Activated CD8-positive, alpha-beta memory T cell treated with anti-CD3 and anti-CD28 coated beads, Interleukin-2, amount 50 U/mL, for 1 hour (primary cell): ENCODE measurements around the gene AGAP2.
"Not testable (repeated sequence)": the region's sequence is repeated elsewhere in the genome, so short reads cannot be mapped to it uniquely, and the experiment has no call there.

Experiments used
- DNase-seq: peaks from one replicate; pipeline ENCODE4 v3.0.0-alpha.2; 2020; ENCODE audit errors: extremely low read depth

AGAP2 gene

GRCh38 chr12:57738661-57739237 is at the start of gene AGAP2:
AGAP2 (minus strand) TSS chr12:57738742; CDS start chr12:57738246, 496 bp downstream.
- no peak for DNase-seq

GRCh38 chr12:57783861-57784260 is 45.3 kb upstream of the AGAP2 start:
- DNase-seq = no peak

GRCh38 chr12:57783466-57783801 is 44.9 kb upstream of the AGAP2 start:
- DNase-seq = no peak

- peak; percentile 96 for DNase-seq
Observed at GRCh38 chr12:57782608-57783465, 44.3 kb upstream of the AGAP2 start, which contains the start of gene TSFM. TSFM (plus strand) TSS chr12:57782787; CDS start chr12:57782802, 15 bp downstream.

GRCh38 chr12:57782243-57782607 is 43.7 kb upstream of the AGAP2 start:
- no peak for DNase-seq

- DNase-seq = no peak
Observed at GRCh38 chr12:57781801-57782200, 43.3 kb upstream of the AGAP2 start.

- DNase-seq = no peak
Observed at GRCh38 chr12:57781244-57781643, 42.7 kb upstream of the AGAP2 start.

- no peak for DNase-seq
Observed at GRCh38 chr12:57780284-57780897, 41.8 kb upstream of the AGAP2 start.

- DNase-seq = no peak
Observed at GRCh38 chr12:57779736-57780135, 41.2 kb upstream of the AGAP2 start.

GRCh38 chr12:57777911-57778310 is 39.4 kb upstream of the AGAP2 start:
- no peak for DNase-seq

GRCh38 chr12:57777367-57777766 is 38.8 kb upstream of the AGAP2 start:
- DNase-seq = no peak

GRCh38 chr12:57776247-57776587 is 37.7 kb upstream of the AGAP2 start:
- DNase-seq = no peak

- DNase-seq = no peak
Observed at GRCh38 chr12:57775563-57776246, 37.2 kb upstream of the AGAP2 start.

- no peak for DNase-seq
Observed at GRCh38 chr12:57775044-57775443, 36.5 kb upstream of the AGAP2 start.

GRCh38 chr12:57774634-57775033 is 36.1 kb upstream of the AGAP2 start:
- DNase-seq = not testable (repeated sequence)

GRCh38 chr12:57772429-57773322 is 34.1 kb upstream of the AGAP2 start, which contains the start of gene EEF1AKMT3:
EEF1AKMT3 (plus strand) TSS chr12:57772614; CDS start chr12:57772725, 111 bp downstream.
- no peak for DNase-seq

- peak; percentile 67 for DNase-seq
Observed at GRCh38 chr12:57771873-57772428, 33.4 kb upstream of the AGAP2 start, which contains the start of gene METTL1. METTL1 (minus strand) TSS chr12:57772105; CDS start chr12:57772083, 22 bp downstream.

GRCh38 chr12:57771236-57771872 is 32.8 kb upstream of the AGAP2 start:
- DNase-seq = peak; percentile 68

GRCh38 chr12:57770734-57771133 is 32.2 kb upstream of the AGAP2 start:
- DNase-seq = no peak

GRCh38 chr12:57769594-57769993 is 31.1 kb upstream of the AGAP2 start:
- no peak for DNase-seq
